Neuronal stem cell (in vitro differentiated cells): ENCODE data around the gene ETV6.

Experiments
- DNase-seq: peaks from one replicate; pipeline ENCODE4 v3.0.0-alpha.2; 2013; ENCODE audit warnings: low spot score
- H2AFZ ChIP-seq: one replicate; pipeline ENCODE4 v1.6.1; 2013; ENCODE audit warnings: mild to moderate bottlenecking, low read length, inconsistent platforms
- H2AK5ac ChIP-seq: 2 replicates; pipeline ENCODE4 v1.6.1; 2013; ENCODE audit warnings: low read depth, mild to moderate bottlenecking, inconsistent platforms, low read length, moderate library complexity, mixed read lengths
- H2BK120ac ChIP-seq: 2 replicates; pipeline ENCODE4 v1.6.1; 2013; ENCODE audit warnings: low read depth, mild to moderate bottlenecking, inconsistent platforms, low read length, moderate library complexity, mixed read lengths
- H2BK12ac ChIP-seq: one replicate; pipeline ENCODE4 v1.6.1; 2013; ENCODE audit warnings: low read length, inconsistent platforms
- H2BK15ac ChIP-seq: 2 replicates; pipeline ENCODE4 v1.6.1; 2013; ENCODE audit warnings: mild to moderate bottlenecking, low read length, inconsistent platforms, mixed read lengths
- H2BK5ac ChIP-seq: one replicate; pipeline ENCODE4 v1.6.1; 2013; ENCODE audit warnings: inconsistent platforms, mild to moderate bottlenecking, low read length, moderate library complexity
- H3K14ac ChIP-seq: one replicate; pipeline ENCODE4 v1.6.1; 2013; ENCODE audit warnings: low read length, inconsistent platforms
- H3K18ac ChIP-seq: 2 replicates; pipeline ENCODE4 v1.6.1; 2013; ENCODE audit warnings: low read length, inconsistent platforms
- H3K23ac ChIP-seq: 2 replicates; pipeline ENCODE4 v1.6.1; 2013; ENCODE audit warnings: low read depth, mild to moderate bottlenecking, mixed read lengths, low read length, inconsistent platforms; ENCODE audit not compliant: poor library complexity
- H3K27ac ChIP-seq: replicated peaks from 3 replicates; pipeline ENCODE4 v1.5.1; 2013; ENCODE audit warnings: low read length, inconsistent platforms
- H3K27me3 ChIP-seq, 3 experiments: 2 replicates each; pipeline ENCODE4 v1.6.1; 2013; ENCODE audit warnings: low read length in 3 of 3, mild to moderate bottlenecking in 2 of 3, inconsistent platforms in 1 of 3, low read depth in 1 of 3, mixed read lengths in 1 of 3, moderate library complexity in 1 of 3; ENCODE audit not compliant: control insufficient read depth in 3 of 3, insufficient read depth in 3 of 3
- H3K36me3 ChIP-seq, 2 donors: replicated peaks in 1 of 2; 2 replicates each; pipeline ENCODE4 v1.6.1; 2013; ENCODE audit warnings: low read length in 2 of 2; ENCODE audit not compliant: control insufficient read depth in 2 of 2, insufficient read depth in 2 of 2
- H3K4ac ChIP-seq: 2 replicates; pipeline ENCODE4 v1.6.1; 2013; ENCODE audit warnings: inconsistent platforms, mild to moderate bottlenecking, low read length, moderate library complexity
- H3K4me1 ChIP-seq, 2 donors: 1 replicate in 1 of 2; 2 replicates in 1 of 2; pipeline ENCODE4 v1.6.1; 2013; ENCODE audit warnings: low read length in 2 of 2, low read depth in 1 of 2; ENCODE audit not compliant: control insufficient read depth in 2 of 2, insufficient read depth in 1 of 2
- H3K4me2 ChIP-seq: one replicate; pipeline ENCODE4 v1.6.1; 2013; ENCODE audit warnings: mild to moderate bottlenecking, low read length, inconsistent platforms; ENCODE audit not compliant: insufficient read depth, poor library complexity, severe bottlenecking
- H3K4me3 ChIP-seq, 2 donors: 2 replicates each; pipeline ENCODE4 v1.5.1; 2013; ENCODE audit warnings: low read length in 2 of 2, mild to moderate bottlenecking in 2 of 2, inconsistent platforms in 1 of 2, moderate library complexity in 1 of 2
- H3K79me1 ChIP-seq: one replicate; pipeline ENCODE4 v1.6.1; 2013; ENCODE audit warnings: low read depth, mild to moderate bottlenecking, inconsistent platforms, low read length, moderate library complexity
- H3K9ac ChIP-seq: one replicate; pipeline ENCODE4 v1.6.1; 2013; ENCODE audit warnings: mild to moderate bottlenecking, low read depth, low read length, inconsistent platforms; ENCODE audit not compliant: poor library complexity
- H3K9me3 ChIP-seq, 2 donors: replicated peaks in 1 of 2; 2 replicates each; pipeline versions ENCODE3 to v1.6.1; 2013; ENCODE audit warnings: low read length in 2 of 2, mild to moderate bottlenecking in 2 of 2, inconsistent platforms in 1 of 2, low read depth in 1 of 2, mixed read lengths in 1 of 2, moderate library complexity in 1 of 2; ENCODE audit not compliant: control insufficient read depth in 2 of 2, insufficient read depth in 1 of 2
- H4K8ac ChIP-seq: one replicate; pipeline ENCODE4 v1.6.1; 2013; ENCODE audit warnings: low read depth, mild to moderate bottlenecking, inconsistent platforms, low read length, moderate library complexity
- H4K91ac ChIP-seq: one replicate; pipeline ENCODE4 v1.6.1; 2013; ENCODE audit warnings: low read length, low read depth, mild to moderate bottlenecking, inconsistent platforms; ENCODE audit not compliant: poor library complexity
- WGBS, 2 donors: extraction: QIAGEN DNeasy Blood & Tissue Kit; methylation state at CpG; one replicate each; pipeline ENCODE4 v1.1.7; 2013; ENCODE audit warnings: missing lambda C conversion rate in 2 of 2, mixed read lengths in 1 of 2; ENCODE audit not compliant: insufficient read length in 2 of 2, insufficient replicate concordance in 1 of 2; ENCODE audit errors: extremely low coverage in 2 of 2; 5-methylcytosine and 5-hydroxymethylcytosine counted together

ETV6 gene

GRCh38 chr12:11661491-11662089 lies 12.1 kb downstream of the ETV6 start:
- no CpG with 5 or more reads among the region's 8 CpGs for WGBS, 2 donors

DNA sequence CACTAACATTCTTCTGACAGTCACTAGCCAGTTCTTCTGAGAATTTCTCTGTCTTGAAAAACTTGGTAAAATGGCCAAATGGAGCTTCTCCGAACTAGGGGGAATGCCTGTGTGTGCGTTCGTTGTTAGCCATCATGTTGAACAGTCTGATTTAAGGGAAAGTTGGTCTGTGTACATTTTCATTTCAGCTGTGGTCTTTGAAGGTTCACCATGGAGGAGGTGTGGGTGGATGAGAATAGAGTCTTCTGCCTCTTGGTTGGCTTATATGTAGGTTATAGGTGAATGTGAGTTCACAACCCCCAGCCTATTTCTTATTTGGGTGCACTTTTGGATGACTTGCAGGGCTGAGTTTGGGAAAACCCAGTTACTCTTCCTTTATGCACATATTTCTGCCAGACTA lies 12.9 kb downstream of the ETV6 start:
- H4K91ac ChIP-seq, result no peak overlapping the region
- H3K23ac ChIP-seq, result no peak overlapping the region
- H2AK5ac ChIP-seq, result no peak overlapping the region
- H3K18ac ChIP-seq, result no peak overlapping the region
- no peak overlapping the region for H3K14ac ChIP-seq
- H3K27ac ChIP-seq, result no peak overlapping the region
- no peak overlapping the region for H3K9ac ChIP-seq
- no peak overlapping the region for H4K8ac ChIP-seq
- peaks cover 3 to 5% of the 10 kb centered on the region in 2 donors for H3K9me3 ChIP-seq
- no peak overlapping the region for H2BK15ac ChIP-seq
- no CpG with 5 or more reads among the region's 3 CpGs for WGBS, 2 donors
- H2BK120ac ChIP-seq, result no peak overlapping the region
- no peak overlapping the region for H2BK5ac ChIP-seq
- H2BK12ac ChIP-seq, result no peak overlapping the region
- no peak for DNase-seq
- H3K4me2 ChIP-seq, result no peak overlapping the region
- H3K79me1 ChIP-seq, result peaks cover 3% of the 10 kb centered on the region
- peaks cover 0 to 21% of the 10 kb centered on the region in 2 donors for H3K36me3 ChIP-seq
- H3K4ac ChIP-seq, result no peak overlapping the region
- no peaks in the 10 kb centered on the region for H3K27me3 ChIP-seq
- no peak overlapping the region for H2AFZ ChIP-seq
- no peak overlapping the region for H3K4me3 ChIP-seq
- peaks cover 2 to 6% of the 10 kb centered on the region in 2 donors for H3K4me1 ChIP-seq

More at GRCh38 chr12:11661491-11662089, 12.1 kb downstream of the ETV6 start:
- no peak for DNase-seq
- H3K36me3 ChIP-seq, result peaks cover 0 to 21% of the 10 kb centered on the region in 2 donors
- H3K9ac ChIP-seq, result no peak overlapping the region
- no peak overlapping the region for H4K91ac ChIP-seq
- peaks cover 3% of the 10 kb centered on the region for H3K79me1 ChIP-seq
- H2BK15ac ChIP-seq, result no peak overlapping the region
- H4K8ac ChIP-seq, result no peak overlapping the region
- no peak overlapping the region for H3K23ac ChIP-seq
- H3K18ac ChIP-seq, result no peak overlapping the region
- no peak overlapping the region for H2AFZ ChIP-seq
- H3K4me3 ChIP-seq, result no peak overlapping the region
- H3K4me2 ChIP-seq, result no peak overlapping the region
- H3K4me1 ChIP-seq, result peaks cover 2 to 6% of the 10 kb centered on the region in 2 donors
- no peak overlapping the region for H2BK12ac ChIP-seq
- no peak overlapping the region for H2BK120ac ChIP-seq
- H3K27me3 ChIP-seq, result no peaks in the 10 kb centered on the region
- no peak overlapping the region for H3K27ac ChIP-seq
- no peak overlapping the region for H2BK5ac ChIP-seq
- peaks cover 3 to 5% of the 10 kb centered on the region in 2 donors for H3K9me3 ChIP-seq
- no peak overlapping the region for H2AK5ac ChIP-seq
- H3K4ac ChIP-seq, result no peak overlapping the region
- H3K14ac ChIP-seq, result no peak overlapping the region

DNA sequence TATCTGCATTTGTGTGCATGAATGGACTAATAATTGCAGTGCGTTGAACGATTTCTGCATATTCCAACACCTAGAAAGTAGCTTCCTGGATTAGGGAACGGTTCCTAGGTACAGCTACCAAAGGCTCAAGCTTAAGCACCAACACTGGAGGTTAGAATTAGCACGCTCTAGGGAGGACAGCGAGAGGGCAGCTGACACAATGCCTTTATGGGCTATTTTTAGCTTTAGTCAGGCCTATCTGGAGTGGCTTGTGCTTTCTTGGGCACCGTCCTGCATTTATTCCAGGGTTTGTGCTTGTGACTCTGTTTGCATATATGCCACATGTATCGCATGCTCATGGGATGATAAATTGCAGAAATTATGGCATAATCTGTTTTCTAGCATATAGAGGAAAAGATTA lies 13.7 kb downstream of the ETV6 start:
- no peak overlapping the region for H2AFZ ChIP-seq
- peaks cover 3 to 5% of the 10 kb centered on the region in 2 donors for H3K9me3 ChIP-seq
- no peak for DNase-seq
- peaks cover 0 to 17% of the 10 kb centered on the region in 2 donors for H3K36me3 ChIP-seq
- no peaks in the 10 kb centered on the region for H3K79me1 ChIP-seq
- H4K91ac ChIP-seq, result no peak overlapping the region
- H3K4me2 ChIP-seq, result no peak overlapping the region
- no peak overlapping the region for H2BK5ac ChIP-seq
- peaks cover 2 to 6% of the 10 kb centered on the region in 2 donors for H3K4me1 ChIP-seq
- H2AK5ac ChIP-seq, result no peak overlapping the region
- H2BK15ac ChIP-seq, result no peak overlapping the region
- H3K4me3 ChIP-seq, result no peak overlapping the region
- H3K27ac ChIP-seq, result no peak overlapping the region
- H3K18ac ChIP-seq, result no peak overlapping the region
- no peak overlapping the region for H2BK12ac ChIP-seq
- H3K14ac ChIP-seq, result no peak overlapping the region
- H3K9ac ChIP-seq, result no peak overlapping the region
- H4K8ac ChIP-seq, result no peak overlapping the region
- no peaks in the 10 kb centered on the region for H3K27me3 ChIP-seq
- no CpG with 5 or more reads among the region's 7 CpGs for WGBS, 2 donors
- H2BK120ac ChIP-seq, result no peak overlapping the region
- no peak overlapping the region for H3K4ac ChIP-seq
- no peak overlapping the region for H3K23ac ChIP-seq

DNA sequence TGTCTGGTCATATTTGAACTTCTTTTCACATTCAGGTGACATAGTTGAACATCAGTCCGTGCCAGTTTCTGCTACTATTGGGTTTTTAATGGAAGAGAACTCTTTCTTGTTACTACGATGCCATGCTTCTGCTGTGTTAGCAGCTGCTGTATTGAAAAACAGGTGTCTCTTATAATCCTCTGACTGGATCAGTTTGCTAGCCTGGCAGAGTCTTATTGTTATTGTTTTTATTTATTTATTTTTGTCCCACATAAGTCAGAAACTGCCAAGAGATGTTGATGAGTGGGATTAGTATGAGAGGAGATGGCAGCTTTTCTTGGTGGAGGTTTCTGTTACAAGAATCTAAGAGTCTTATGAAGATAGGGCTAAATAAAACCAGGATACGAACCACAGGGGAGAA lies 14.6 kb downstream of the ETV6 start:
- H3K27me3 ChIP-seq, result no peaks in the 10 kb centered on the region
- H3K4me2 ChIP-seq, result no peak overlapping the region
- H3K18ac ChIP-seq, result no peak overlapping the region
- no peak overlapping the region for H3K9ac ChIP-seq
- no CpG with 5 or more reads among the region's 3 CpGs for WGBS, 2 donors
- no peak overlapping the region for H2BK5ac ChIP-seq
- no peak overlapping the region for H3K4me3 ChIP-seq
- H3K27ac ChIP-seq, result no peak overlapping the region
- no peak overlapping the region for H4K91ac ChIP-seq
- H3K23ac ChIP-seq, result no peak overlapping the region
- peaks cover 0 to 17% of the 10 kb centered on the region in 2 donors for H3K36me3 ChIP-seq
- H2AK5ac ChIP-seq, result no peak overlapping the region
- H2BK15ac ChIP-seq, result no peak overlapping the region
- no peak overlapping the region for H2BK12ac ChIP-seq
- no peaks in the 10 kb centered on the region for H3K79me1 ChIP-seq
- H2BK120ac ChIP-seq, result no peak overlapping the region
- DNase-seq, result no peak
- H2AFZ ChIP-seq, result no peak overlapping the region
- no peak overlapping the region for H4K8ac ChIP-seq
- no peak overlapping the region for H3K4ac ChIP-seq
- peaks cover 3 to 5% of the 10 kb centered on the region in 2 donors for H3K9me3 ChIP-seq
- no peak overlapping the region for H3K14ac ChIP-seq
- H3K4me1 ChIP-seq, result peaks cover 0 to 6% of the 10 kb centered on the region in 2 donors
